Mononuclear cell (primary cell): ENCODE results near the gene RPL7A. TPM values are rescaled to one million over a fixed set of nuclear protein-coding genes. Genes with fewer than 3 reads are reported as not detected.
"Not testable (repeated sequence)": the region's sequence is repeated elsewhere in the genome, so short reads cannot be mapped to it uniquely, and the experiment has no call there.

Experiments
- H3K27me3 ChIP-seq: 2 replicates; pipeline ENCODE4 v1.6.0; 2011; ENCODE audit warnings: low read length, control low read depth; ENCODE audit not compliant: insufficient read depth
- H3K4me1 ChIP-seq: 2 replicates; pipeline ENCODE4 v1.5.1; 2011; ENCODE audit warnings: mild to moderate bottlenecking, low read length, control low read depth; ENCODE audit not compliant: insufficient read depth
- H3K4me3 ChIP-seq: 2 replicates; pipeline ENCODE4 v1.5.1; 2011; ENCODE audit warnings: mild to moderate bottlenecking, low read length, moderate library complexity
- H3K9me3 ChIP-seq: 2 replicates; pipeline ENCODE4 v1.5.1; 2011; ENCODE audit warnings: low read depth, mild to moderate bottlenecking, control low read depth, low read length
- total RNA-seq: library from RNA; depleted of rRNA; stranded (reverse); fragments of >200 nt; gene quantifications from one replicate; pipeline ENCODE4 v1.2.3, GENCODE V29; 2012

Gene RPL7A
- total RNA-seq, 1 donor = 2,463 TPM

DNA sequence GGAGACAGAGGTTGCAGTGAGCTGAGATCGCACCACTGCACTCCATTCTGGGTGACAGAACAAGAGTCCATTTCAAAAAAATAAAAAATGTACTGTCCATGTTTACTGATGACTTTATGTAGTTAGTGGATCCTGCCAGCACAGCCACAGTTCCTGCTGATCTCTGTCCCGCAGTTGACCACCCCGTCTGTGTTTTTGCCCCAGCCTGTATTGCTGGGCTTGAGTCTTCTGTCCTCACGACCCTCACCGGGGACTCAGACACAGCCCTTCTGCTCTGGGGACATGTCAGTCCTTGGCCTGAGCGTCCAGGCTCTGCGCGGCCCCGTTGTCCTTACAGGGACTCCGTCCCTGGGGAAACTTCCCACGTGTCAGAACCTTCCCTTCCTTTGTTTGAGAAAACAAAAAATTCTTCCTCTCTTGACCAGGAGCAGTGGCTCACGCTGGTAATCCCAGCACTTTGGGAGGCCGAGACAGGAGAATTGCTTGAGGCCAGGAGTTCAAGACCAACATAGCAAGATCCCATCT lies 26.5 kb upstream of the RPL7A start:
- H3K9me3 ChIP-seq = no peaks in the 10 kb centered on the region
- no peak overlapping the region for H3K4me3 ChIP-seq
- H3K27me3 ChIP-seq = no peaks in the 10 kb centered on the region
- H3K4me1 ChIP-seq = no peaks in the 10 kb centered on the region

- H3K4me1 ChIP-seq = no peaks in the 10 kb centered on the region
- H3K4me3 ChIP-seq = no peak overlapping the region
- no peaks in the 10 kb centered on the region for H3K9me3 ChIP-seq
- no peaks in the 10 kb centered on the region for H3K27me3 ChIP-seq
These were observed 25.3 kb upstream of the RPL7A start for GRCh38 chr9:133322701-133323100.

DNA sequence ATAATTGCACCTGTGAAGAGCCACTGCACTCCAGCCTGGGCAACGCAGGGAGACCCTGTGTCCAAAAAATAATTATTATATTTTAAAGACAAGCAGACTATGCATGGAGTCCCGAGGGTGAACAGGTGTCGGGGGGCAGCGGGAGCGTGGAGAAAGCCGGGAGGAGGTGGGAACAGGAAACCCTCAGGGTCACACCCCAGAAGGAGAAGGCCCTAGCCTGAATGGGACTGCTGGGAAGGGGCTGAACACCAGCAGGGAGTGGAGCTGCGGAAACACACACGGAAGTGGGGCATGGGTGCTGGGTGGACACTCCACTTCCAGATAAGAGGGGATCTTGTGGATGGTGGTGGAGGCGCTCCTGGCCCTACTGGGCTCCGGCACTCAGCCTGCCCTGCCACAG lies 24.8 kb upstream of the RPL7A start:
- no peaks in the 10 kb centered on the region for H3K4me1 ChIP-seq

GRCh38 chr9:133323991-133324703 lies 23.9 kb upstream of the RPL7A start:
- H3K27me3 ChIP-seq = no peaks in the 10 kb centered on the region
- no peaks in the 10 kb centered on the region for H3K4me1 ChIP-seq
- no peaks in the 10 kb centered on the region for H3K9me3 ChIP-seq
- H3K4me3 ChIP-seq = no peak overlapping the region

More for the DNA sequence above, 24.8 kb upstream of the RPL7A start:
- no peak overlapping the region for H3K4me3 ChIP-seq
- H3K9me3 ChIP-seq = no peaks in the 10 kb centered on the region
- no peaks in the 10 kb centered on the region for H3K27me3 ChIP-seq

- not testable (repeated sequence) for H3K9me3 ChIP-seq, H3K27me3 ChIP-seq, H3K4me1 ChIP-seq, H3K4me3 ChIP-seq
These were observed 21.0 kb upstream of the RPL7A start for GRCh38 chr9:133327021-133327420.

- H3K27me3 ChIP-seq = no peaks in the 10 kb centered on the region
- H3K4me1 ChIP-seq = no peaks in the 10 kb centered on the region
- no peaks in the 10 kb centered on the region for H3K9me3 ChIP-seq
- no peak overlapping the region for H3K4me3 ChIP-seq
These were observed 20.1 kb upstream of the RPL7A start for GRCh38 chr9:133327834-133328484.

DNA sequence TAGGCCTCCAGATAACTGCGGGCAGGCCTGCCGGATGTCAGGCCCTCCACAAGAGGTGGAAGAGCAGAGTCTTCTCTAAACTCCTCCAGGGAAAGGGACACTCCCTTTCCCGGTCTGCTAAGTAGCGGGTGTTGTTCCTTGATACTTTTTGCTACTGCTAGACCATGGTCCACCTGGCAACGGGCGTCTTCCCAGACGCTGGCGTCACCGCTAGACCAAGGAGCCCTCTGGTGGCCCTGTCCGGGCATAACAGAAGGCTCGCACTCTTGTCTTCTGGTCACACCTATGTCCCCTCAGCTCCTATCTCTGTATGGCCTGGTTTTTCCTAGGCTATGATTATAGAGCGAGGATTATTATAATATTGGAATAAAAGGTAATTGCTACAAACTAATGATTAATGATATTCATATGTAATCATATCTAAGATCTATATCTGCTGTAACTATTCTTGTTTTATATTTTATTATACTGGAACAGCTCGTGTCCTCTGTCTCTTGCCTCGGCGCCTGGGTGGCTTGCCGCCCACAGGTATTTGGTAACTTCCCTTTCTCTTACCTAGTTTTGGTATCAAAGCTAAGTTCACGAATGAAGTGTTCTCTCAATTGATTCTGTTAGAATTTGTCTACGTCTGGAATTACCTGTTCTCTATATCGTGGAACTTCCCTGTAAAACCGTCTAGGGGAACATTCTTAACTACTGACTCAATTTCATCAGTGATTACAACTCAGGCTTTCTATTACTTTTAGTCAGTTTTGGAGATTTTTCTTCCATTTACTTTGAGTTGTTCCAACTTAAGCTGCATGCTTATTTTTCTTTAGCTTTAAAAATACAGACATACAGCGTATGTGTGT lies 18.5 kb upstream of the RPL7A start:
- H3K4me1 ChIP-seq, H3K4me3 ChIP-seq, H3K27me3 ChIP-seq, H3K9me3 ChIP-seq: not testable (repeated sequence)

GRCh38 chr9:133331221-133331620 lies 16.8 kb upstream of the RPL7A start:
- Histone ChIP-seq H3K27me3 (no peaks in the 10 kb centered on the region), H3K4me1 (peaks cover 18% of the 10 kb centered on the region), H3K4me3 (no peak overlapping the region)

DNA sequence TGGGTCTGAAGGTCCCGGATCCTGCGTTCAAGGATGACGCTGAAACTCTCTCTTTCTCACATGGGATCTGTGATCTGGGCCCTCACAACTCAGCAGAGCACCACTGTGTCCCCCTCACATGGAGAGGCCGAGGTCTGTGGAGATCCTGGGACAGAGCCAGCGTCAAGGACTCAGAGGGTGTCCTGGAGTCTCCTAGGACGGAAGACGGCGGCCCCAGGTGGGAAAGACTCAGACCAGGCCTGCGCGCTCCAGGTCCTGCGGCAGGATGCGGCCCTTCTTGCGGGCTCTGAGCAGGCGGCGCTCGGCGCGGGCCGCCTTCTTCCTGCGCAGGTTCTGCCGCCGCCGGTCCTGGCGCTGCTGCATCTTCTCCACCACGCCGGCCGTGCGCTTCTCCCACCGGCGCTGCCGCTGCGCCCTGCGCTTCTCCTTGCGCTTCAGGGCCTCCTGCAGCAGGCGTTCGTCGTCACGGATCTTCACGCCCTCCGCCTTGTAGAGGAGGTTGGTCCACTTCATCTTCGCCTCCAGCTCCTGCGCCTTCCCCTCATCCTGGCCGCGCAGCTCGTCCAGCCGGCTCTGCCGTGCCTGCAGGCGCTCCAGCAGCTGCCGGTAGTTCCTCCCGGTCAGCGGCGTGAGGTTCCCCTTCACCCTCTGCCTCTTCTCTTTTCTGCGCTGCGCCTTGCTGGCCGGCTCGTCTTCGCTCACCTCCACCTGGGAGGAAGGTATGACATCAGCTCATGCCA lies 16.2 kb upstream of the RPL7A start:
- no peak overlapping the region for H3K4me3 ChIP-seq

More at GRCh38 chr9:133331221-133331620, 16.8 kb upstream of the RPL7A start:
- H3K9me3 ChIP-seq = no peaks in the 10 kb centered on the region

DNA sequence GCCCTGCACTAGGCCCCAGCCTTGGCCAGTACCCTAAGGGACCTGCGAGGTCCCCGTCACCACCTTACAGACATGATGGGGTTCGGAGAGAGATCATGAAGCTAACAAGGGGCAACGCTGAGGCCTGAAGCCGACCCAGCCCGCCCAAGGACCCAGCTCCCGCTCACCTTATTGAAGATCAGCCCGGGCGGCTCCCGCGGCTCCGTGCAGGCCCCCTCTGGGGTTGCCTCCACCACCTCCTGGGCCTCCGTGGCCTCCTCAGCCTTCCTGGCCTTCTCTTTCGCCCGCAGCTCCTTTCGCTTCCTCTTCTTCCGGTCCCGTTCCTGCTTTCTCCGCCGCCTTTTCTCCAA lies 15.7 kb upstream of the RPL7A start:
- H3K9me3 ChIP-seq = no peaks in the 10 kb centered on the region

More for the DNA sequence above, 16.2 kb upstream of the RPL7A start:
- Histone ChIP-seq H3K27me3 (no peaks in the 10 kb centered on the region), H3K9me3 (no peaks in the 10 kb centered on the region), H3K4me1 (peaks cover 23% of the 10 kb centered on the region)

DNA sequence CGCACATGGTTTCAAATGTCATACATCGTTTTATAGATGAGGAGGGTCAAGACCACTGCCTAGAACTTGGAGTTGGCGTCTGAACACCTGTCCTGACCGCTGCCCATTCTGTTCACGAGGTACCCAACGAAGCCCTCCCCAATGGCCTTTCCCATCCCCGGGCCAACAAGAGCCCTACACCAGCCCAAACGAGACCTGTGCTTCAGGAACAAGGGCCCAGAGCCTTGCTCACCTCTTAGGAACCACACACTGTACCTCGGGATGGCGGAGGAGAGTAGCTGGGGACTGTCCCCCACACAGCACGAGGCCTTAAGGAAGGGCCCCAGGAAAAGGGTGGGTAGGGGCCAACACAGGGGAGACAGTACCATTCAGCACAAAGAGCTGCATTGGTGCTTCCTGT lies 15.0 kb upstream of the RPL7A start:
- no peak overlapping the region for H3K4me3 ChIP-seq
- peaks cover 27% of the 10 kb centered on the region for H3K4me1 ChIP-seq
- H3K27me3 ChIP-seq = no peaks in the 10 kb centered on the region
- no peaks in the 10 kb centered on the region for H3K9me3 ChIP-seq

More for the DNA sequence above, 15.7 kb upstream of the RPL7A start:
- no peak overlapping the region for H3K4me3 ChIP-seq
- no peaks in the 10 kb centered on the region for H3K27me3 ChIP-seq
- H3K4me1 ChIP-seq = peaks cover 27% of the 10 kb centered on the region

GRCh38 chr9:133333566-133333965 lies 14.5 kb upstream of the RPL7A start:
- Histone ChIP-seq H3K27me3 (no peaks in the 10 kb centered on the region), H3K9me3 (no peaks in the 10 kb centered on the region), H3K4me1 (peaks cover 28% of the 10 kb centered on the region), H3K4me3 (no peak overlapping the region)

GRCh38 chr9:133334161-133334560 lies 13.9 kb upstream of the RPL7A start:
- H3K4me1 ChIP-seq = peaks cover 34% of the 10 kb centered on the region
- H3K9me3 ChIP-seq = no peaks in the 10 kb centered on the region
- no peaks in the 10 kb centered on the region for H3K27me3 ChIP-seq
- no peak overlapping the region for H3K4me3 ChIP-seq

- H3K9me3 ChIP-seq, H3K27me3 ChIP-seq: not testable (repeated sequence)
- Histone ChIP-seq H3K4me1 (peaks cover 41% of the 10 kb centered on the region), H3K4me3 (peak overlapping the region; percentile 76)
These were observed 13.1 kb upstream of the RPL7A start for GRCh38 chr9:133334888-133335287.
